Neural cell (in vitro differentiated cells): ENCODE measurements around the gene KBTBD6. TPM values are rescaled to one million over a fixed set of nuclear protein-coding genes. Genes with fewer than 3 reads are reported as not detected.

ENCODE experiments used
- H2AFZ ChIP-seq: fragments of 200-600, 300-800 bp; sonication (generic), shearing (Covaris generic); 2 replicates; pipeline ENCODE4 v1.6.0; 2014; ENCODE audit warnings: low read depth, mild to moderate bottlenecking, antibody characterized with exemption, low read length, moderate library complexity
- H3F3A ChIP-seq: fragments of 200-600 bp; shearing (Covaris generic); 2 replicates; pipeline ENCODE4 v1.6.1; 2016; ENCODE audit warnings: mild to moderate bottlenecking, moderate library complexity, mixed read lengths, antibody characterized with exemption, low read length; ENCODE audit not compliant: insufficient read depth, poor library complexity, severe bottlenecking
- H3K27ac ChIP-seq: fragments of 200-600, 300-800 bp; sonication (generic), shearing (Covaris generic); 2 replicates; pipeline ENCODE4 v1.5.1; 2014; ENCODE audit warnings: mild to moderate bottlenecking, low read length, moderate library complexity
- H3K27me3 ChIP-seq: fragments of 300-800, 200-600 bp; sonication (generic), shearing (Covaris generic); 2 replicates; pipeline ENCODE4 v1.6.0; 2014; ENCODE audit warnings: mild to moderate bottlenecking, low read depth, low read length, moderate library complexity; ENCODE audit not compliant: insufficient read depth
- H3K36me3 ChIP-seq: fragments of 300-800, 200-600 bp; sonication (generic), shearing (Covaris generic); 2 replicates; pipeline ENCODE4 v1.5.1; 2014; ENCODE audit warnings: mild to moderate bottlenecking, antibody characterized with exemption, low read length, moderate library complexity; ENCODE audit not compliant: insufficient read depth
- H3K4me2 ChIP-seq: fragments of 300-800, 200-600 bp; sonication (generic), shearing (Covaris generic); 2 replicates; pipeline ENCODE4 v1.6.0; 2014; ENCODE audit warnings: mild to moderate bottlenecking, low read length
- H3K4me3 ChIP-seq: fragments of 300-800, 200-600 bp; sonication (generic), shearing (Covaris generic); 2 replicates; pipeline ENCODE4 v1.5.1; 2014; ENCODE audit warnings: mild to moderate bottlenecking, low read length, moderate library complexity
- H3K79me2 ChIP-seq: fragments of 200-600 bp; shearing (Covaris generic); replicated peaks from 2 replicates; pipeline ENCODE4 v1.6.0; 2014; ENCODE audit warnings: mild to moderate bottlenecking, low read length, moderate library complexity; ENCODE audit not compliant: insufficient read depth
- H3K9ac ChIP-seq: fragments of 300-800, 200-600 bp; sonication (generic), shearing (Covaris generic); 2 replicates; pipeline ENCODE4 v1.6.1; 2016; ENCODE audit warnings: mild to moderate bottlenecking, low read length, mixed read lengths
- H3K9me2 ChIP-seq: fragments of 200-600 bp; shearing (Covaris generic); 2 replicates; pipeline ENCODE4 v1.6.1; 2016; ENCODE audit warnings: mild to moderate bottlenecking, low read length, mixed read lengths; ENCODE audit not compliant: insufficient read depth
- H3K9me3 ChIP-seq: fragments of 200-600, 300-800 bp; sonication (generic), shearing (Covaris generic); 2 replicates; pipeline ENCODE4 v1.6.1; 2016; ENCODE audit warnings: mild to moderate bottlenecking, mixed run types, low read length, moderate library complexity, mixed read lengths
- H4K20me1 ChIP-seq: fragments of 200-600 bp; shearing (Covaris generic); 2 replicates; pipeline ENCODE4 v1.6.1; 2016; ENCODE audit warnings: mild to moderate bottlenecking, mixed run types; ENCODE audit not compliant: insufficient read depth
- EP300 ChIP-seq: fragments of 450-650 bp; conservative IDR thresholded peaks from 2 replicates; pipeline ENCODE4 v1.6.1; 2014; ENCODE audit warnings: antibody characterized with exemption, mild to moderate bottlenecking, moderate library complexity; ENCODE audit not compliant: poor library complexity, severe bottlenecking
- EZH2 ChIP-seq: fragments of 200-600, 300-800 bp; shearing (Covaris generic), sonication (generic); IDR thresholded peaks from 2 replicates; pipeline ENCODE4 v1.6.1; 2014; ENCODE audit warnings: antibody characterized with exemption, low read length, borderline replicate concordance, mild to moderate bottlenecking; ENCODE audit not compliant: insufficient read depth, poor library complexity, severe bottlenecking
- MXI1 ChIP-seq: fragments of 450-650 bp; conservative IDR thresholded peaks from 2 replicates; pipeline ENCODE4 v1.6.1; 2014; ENCODE audit warnings: antibody characterized with exemption, mild to moderate bottlenecking; ENCODE audit not compliant: poor library complexity, severe bottlenecking
- POLR2AphosphoS5 ChIP-seq: IDR thresholded peaks from 2 replicates; pipeline ENCODE4 v1.6.1; 2012
- RAD21 ChIP-seq: fragments of 450-650 bp; conservative IDR thresholded peaks from 2 replicates; pipeline ENCODE4 v1.6.1; 2014; ENCODE audit warnings: antibody characterized with exemption, mild to moderate bottlenecking, moderate library complexity
- SMC3 ChIP-seq: fragments of 450-650 bp; conservative IDR thresholded peaks from 2 replicates; pipeline ENCODE4 v1.6.1; 2014; ENCODE audit warnings: antibody characterized with exemption, mild to moderate bottlenecking, moderate library complexity; ENCODE audit not compliant: poor library complexity
- TAF1 ChIP-seq: IDR thresholded peaks from 2 replicates; pipeline ENCODE4 v1.6.1; 2012; ENCODE audit warnings: low read depth
- polyA plus RNA-seq: library from polyadenylated mRNA; depleted of rRNA; stranded (reverse); fragments of >200 nt; gene quantifications from 2 replicates; pipeline ENCODE4 v1.2.3, GENCODE V29; 2014
- TF ChIP-seq, protein P1 (sequence below): fragments of 450-650 bp; IDR thresholded peaks from 2 replicates; pipeline ENCODE4 v1.5.1; 2014; ENCODE audit warnings: antibody characterized with exemption, mild to moderate bottlenecking, moderate library complexity; ENCODE audit not compliant: poor library complexity, severe bottlenecking
- TF ChIP-seq, protein P2 (sequence below): IDR thresholded peaks from 2 replicates; pipeline ENCODE4 v1.6.1; 2012; ENCODE audit warnings: borderline replicate concordance

The KBTBD6 gene
- polyA plus RNA-seq, 1 donor from 2014 or later: 31.8 TPM

DNA sequence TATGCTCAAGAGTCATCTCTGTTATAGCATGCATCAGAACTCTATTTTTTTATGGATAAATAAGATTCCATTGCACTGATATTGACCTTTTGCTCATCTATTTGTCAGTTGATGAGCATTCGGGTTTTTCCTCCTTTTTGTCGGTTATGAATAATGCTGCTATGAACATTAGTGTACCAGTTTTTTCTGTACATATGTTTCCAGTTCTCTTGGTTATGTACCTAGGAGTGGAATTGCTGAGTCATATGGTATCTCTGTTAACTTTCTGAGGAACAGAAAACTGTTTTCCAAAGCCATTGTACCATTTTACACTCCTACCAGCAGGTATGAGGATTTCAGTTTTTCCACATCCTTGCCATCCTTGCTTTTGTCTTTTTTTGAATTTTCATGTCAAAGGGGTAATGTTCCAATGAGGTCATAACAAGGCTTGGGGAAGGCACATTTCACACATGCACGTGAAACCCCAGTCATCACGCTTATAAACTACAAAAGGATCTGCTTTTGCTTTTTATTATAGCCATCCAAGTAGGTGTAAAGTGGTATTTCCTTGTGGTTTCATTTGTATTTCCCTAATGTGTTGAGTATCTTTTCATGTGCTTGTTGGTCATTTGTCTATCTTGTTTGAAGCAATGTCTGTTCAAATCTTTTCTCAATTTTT, 47.1 kb upstream of the KBTBD6 start:
- Histone ChIP-seq H3K79me2 (no peaks in the 10 kb centered on the region), H3K9me2 (no peaks in the 10 kb centered on the region), H2AFZ (no peak overlapping the region), H3K9me3 (no peaks in the 10 kb centered on the region), H3F3A (no peaks in the 10 kb centered on the region), H3K4me2 (no peak overlapping the region), H3K36me3 (no peaks in the 10 kb centered on the region), H3K4me3 (no peak overlapping the region), H3K9ac (no peak overlapping the region), H3K27me3 (no peaks in the 10 kb centered on the region), H3K27ac (no peak overlapping the region), H4K20me1 (no peaks in the 10 kb centered on the region)
- TF ChIP-seq SMC3: no peak
- TF ChIP-seq, protein P1, sequence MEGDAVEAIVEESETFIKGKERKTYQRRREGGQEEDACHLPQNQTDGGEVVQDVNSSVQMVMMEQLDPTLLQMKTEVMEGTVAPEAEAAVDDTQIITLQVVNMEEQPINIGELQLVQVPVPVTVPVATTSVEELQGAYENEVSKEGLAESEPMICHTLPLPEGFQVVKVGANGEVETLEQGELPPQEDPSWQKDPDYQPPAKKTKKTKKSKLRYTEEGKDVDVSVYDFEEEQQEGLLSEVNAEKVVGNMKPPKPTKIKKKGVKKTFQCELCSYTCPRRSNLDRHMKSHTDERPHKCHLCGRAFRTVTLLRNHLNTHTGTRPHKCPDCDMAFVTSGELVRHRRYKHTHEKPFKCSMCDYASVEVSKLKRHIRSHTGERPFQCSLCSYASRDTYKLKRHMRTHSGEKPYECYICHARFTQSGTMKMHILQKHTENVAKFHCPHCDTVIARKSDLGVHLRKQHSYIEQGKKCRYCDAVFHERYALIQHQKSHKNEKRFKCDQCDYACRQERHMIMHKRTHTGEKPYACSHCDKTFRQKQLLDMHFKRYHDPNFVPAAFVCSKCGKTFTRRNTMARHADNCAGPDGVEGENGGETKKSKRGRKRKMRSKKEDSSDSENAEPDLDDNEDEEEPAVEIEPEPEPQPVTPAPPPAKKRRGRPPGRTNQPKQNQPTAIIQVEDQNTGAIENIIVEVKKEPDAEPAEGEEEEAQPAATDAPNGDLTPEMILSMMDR: no peak

DNA sequence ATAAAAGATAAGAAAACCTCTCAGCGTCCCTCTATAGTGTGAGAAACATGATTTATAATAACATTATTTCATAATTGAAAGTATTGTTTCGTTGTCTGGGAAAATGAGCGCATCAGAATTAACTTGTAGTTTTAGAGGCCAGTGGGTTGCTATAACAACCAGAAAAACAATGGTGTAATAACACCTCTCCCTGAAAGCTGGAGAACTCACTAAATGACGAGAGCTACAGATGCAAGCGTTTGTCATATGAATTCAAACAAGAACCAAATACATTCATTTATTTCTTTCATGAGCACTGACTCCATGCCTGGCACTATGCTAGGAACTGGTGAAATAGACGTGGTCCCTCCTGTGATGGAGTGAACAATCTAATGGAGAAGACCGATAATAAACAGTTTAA, 45.4 kb upstream of the KBTBD6 start:
- Histone ChIP-seq H3K4me3 (no peak overlapping the region), H3K9ac (no peak overlapping the region), H3K9me3 (peaks cover 3% of the 10 kb centered on the region), H3K9me2 (no peaks in the 10 kb centered on the region), H2AFZ (no peak overlapping the region), H3K79me2 (no peaks in the 10 kb centered on the region), H3K27me3 (no peaks in the 10 kb centered on the region), H3F3A (no peaks in the 10 kb centered on the region), H3K27ac (no peak overlapping the region), H3K36me3 (no peaks in the 10 kb centered on the region), H3K4me2 (no peak overlapping the region), H4K20me1 (no peaks in the 10 kb centered on the region)
- TF ChIP-seq EZH2 (no peak), RAD21 (no peak), SMC3 (no peak), MXI1 (no peak), POLR2AphosphoS5 (no peak), TAF1 (no peak), EP300 (no peak)
- TF ChIP-seq, protein P1: no peak
- TF ChIP-seq, protein P2, sequence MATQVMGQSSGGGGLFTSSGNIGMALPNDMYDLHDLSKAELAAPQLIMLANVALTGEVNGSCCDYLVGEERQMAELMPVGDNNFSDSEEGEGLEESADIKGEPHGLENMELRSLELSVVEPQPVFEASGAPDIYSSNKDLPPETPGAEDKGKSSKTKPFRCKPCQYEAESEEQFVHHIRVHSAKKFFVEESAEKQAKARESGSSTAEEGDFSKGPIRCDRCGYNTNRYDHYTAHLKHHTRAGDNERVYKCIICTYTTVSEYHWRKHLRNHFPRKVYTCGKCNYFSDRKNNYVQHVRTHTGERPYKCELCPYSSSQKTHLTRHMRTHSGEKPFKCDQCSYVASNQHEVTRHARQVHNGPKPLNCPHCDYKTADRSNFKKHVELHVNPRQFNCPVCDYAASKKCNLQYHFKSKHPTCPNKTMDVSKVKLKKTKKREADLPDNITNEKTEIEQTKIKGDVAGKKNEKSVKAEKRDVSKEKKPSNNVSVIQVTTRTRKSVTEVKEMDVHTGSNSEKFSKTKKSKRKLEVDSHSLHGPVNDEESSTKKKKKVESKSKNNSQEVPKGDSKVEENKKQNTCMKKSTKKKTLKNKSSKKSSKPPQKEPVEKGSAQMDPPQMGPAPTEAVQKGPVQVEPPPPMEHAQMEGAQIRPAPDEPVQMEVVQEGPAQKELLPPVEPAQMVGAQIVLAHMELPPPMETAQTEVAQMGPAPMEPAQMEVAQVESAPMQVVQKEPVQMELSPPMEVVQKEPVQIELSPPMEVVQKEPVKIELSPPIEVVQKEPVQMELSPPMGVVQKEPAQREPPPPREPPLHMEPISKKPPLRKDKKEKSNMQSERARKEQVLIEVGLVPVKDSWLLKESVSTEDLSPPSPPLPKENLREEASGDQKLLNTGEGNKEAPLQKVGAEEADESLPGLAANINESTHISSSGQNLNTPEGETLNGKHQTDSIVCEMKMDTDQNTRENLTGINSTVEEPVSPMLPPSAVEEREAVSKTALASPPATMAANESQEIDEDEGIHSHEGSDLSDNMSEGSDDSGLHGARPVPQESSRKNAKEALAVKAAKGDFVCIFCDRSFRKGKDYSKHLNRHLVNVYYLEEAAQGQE: no peak
